ENCODE results near the gene TMEM209.

DNA sequence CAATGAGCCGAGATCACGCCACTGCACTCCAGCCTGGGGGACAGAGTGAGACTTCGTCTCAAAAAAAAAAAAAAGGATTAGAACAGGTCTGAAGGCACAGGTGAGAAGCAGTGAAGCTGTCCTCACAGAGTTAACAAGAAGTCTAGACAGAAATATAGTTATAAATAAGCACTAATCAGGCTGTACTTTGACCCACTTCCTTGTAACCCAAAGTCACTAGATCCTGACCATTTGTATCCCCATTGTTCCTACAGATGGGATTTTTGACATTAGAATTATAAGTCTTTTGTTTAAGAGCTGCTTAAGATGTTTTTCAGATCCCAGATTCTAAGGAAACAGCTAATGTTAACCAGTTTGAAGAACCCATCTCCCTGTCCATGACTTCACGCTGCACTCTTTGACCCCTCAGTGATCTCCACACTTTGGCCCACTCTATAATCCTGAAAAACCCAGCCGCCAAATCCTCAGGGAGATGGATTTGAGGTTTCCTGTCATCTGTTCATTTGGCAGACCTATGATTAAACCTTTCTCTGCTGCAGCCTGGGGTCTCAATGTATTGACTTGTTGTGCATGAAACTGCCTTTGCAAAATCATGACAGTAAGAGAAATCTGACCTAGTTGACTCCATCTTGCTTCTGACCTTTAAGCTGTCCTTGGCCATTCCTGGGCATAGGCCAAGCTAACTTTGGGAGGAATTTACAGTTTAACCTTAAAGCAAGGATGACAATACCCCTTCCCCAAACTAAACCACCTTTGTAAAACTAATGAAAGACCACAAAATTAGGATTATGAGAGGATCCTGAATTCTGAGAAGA lies 13.8 kb upstream of the TMEM209 start:
- TF ChIP-seq, protein P1, sequence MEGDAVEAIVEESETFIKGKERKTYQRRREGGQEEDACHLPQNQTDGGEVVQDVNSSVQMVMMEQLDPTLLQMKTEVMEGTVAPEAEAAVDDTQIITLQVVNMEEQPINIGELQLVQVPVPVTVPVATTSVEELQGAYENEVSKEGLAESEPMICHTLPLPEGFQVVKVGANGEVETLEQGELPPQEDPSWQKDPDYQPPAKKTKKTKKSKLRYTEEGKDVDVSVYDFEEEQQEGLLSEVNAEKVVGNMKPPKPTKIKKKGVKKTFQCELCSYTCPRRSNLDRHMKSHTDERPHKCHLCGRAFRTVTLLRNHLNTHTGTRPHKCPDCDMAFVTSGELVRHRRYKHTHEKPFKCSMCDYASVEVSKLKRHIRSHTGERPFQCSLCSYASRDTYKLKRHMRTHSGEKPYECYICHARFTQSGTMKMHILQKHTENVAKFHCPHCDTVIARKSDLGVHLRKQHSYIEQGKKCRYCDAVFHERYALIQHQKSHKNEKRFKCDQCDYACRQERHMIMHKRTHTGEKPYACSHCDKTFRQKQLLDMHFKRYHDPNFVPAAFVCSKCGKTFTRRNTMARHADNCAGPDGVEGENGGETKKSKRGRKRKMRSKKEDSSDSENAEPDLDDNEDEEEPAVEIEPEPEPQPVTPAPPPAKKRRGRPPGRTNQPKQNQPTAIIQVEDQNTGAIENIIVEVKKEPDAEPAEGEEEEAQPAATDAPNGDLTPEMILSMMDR (IDR thresholded peaks at IDR 0.05; ENCODE audit: low read depth, low read length, missing input control): no peak
- TF ChIP-seq GABPA (IDR thresholded peaks at IDR 0.05 in 1 of 2, conservative IDR thresholded peaks at IDR 0.05 in 1 of 2) (no peak), TAF1 (conservative IDR thresholded peaks at IDR 0.05) (no peak), RAD21 (IDR thresholded peaks at IDR 0.05) (no peak), RXRA (IDR thresholded peaks at IDR 0.05) (no peak), HNF4G (IDR thresholded peaks at IDR 0.05) (no peak), FOXA1 (IDR thresholded peaks at IDR 0.05) (no peak), YY1 (IDR thresholded peaks at IDR 0.05) (no peak), SP1 (IDR thresholded peaks at IDR 0.05) (no peak)
- TF ChIP-seq, protein P2, sequence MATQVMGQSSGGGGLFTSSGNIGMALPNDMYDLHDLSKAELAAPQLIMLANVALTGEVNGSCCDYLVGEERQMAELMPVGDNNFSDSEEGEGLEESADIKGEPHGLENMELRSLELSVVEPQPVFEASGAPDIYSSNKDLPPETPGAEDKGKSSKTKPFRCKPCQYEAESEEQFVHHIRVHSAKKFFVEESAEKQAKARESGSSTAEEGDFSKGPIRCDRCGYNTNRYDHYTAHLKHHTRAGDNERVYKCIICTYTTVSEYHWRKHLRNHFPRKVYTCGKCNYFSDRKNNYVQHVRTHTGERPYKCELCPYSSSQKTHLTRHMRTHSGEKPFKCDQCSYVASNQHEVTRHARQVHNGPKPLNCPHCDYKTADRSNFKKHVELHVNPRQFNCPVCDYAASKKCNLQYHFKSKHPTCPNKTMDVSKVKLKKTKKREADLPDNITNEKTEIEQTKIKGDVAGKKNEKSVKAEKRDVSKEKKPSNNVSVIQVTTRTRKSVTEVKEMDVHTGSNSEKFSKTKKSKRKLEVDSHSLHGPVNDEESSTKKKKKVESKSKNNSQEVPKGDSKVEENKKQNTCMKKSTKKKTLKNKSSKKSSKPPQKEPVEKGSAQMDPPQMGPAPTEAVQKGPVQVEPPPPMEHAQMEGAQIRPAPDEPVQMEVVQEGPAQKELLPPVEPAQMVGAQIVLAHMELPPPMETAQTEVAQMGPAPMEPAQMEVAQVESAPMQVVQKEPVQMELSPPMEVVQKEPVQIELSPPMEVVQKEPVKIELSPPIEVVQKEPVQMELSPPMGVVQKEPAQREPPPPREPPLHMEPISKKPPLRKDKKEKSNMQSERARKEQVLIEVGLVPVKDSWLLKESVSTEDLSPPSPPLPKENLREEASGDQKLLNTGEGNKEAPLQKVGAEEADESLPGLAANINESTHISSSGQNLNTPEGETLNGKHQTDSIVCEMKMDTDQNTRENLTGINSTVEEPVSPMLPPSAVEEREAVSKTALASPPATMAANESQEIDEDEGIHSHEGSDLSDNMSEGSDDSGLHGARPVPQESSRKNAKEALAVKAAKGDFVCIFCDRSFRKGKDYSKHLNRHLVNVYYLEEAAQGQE (IDR thresholded peaks at IDR 0.05): no peak
- TF ChIP-seq, protein P3, sequence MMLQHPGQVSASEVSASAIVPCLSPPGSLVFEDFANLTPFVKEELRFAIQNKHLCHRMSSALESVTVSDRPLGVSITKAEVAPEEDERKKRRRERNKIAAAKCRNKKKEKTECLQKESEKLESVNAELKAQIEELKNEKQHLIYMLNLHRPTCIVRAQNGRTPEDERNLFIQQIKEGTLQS (IDR thresholded peaks at IDR 0.05): no peak
- TF ChIP-seq, protein P4, sequence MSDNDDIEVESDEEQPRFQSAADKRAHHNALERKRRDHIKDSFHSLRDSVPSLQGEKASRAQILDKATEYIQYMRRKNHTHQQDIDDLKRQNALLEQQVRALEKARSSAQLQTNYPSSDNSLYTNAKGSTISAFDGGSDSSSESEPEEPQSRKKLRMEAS (IDR thresholded peaks at IDR 0.05): no peak
- TF ChIP-seq, protein P5, sequence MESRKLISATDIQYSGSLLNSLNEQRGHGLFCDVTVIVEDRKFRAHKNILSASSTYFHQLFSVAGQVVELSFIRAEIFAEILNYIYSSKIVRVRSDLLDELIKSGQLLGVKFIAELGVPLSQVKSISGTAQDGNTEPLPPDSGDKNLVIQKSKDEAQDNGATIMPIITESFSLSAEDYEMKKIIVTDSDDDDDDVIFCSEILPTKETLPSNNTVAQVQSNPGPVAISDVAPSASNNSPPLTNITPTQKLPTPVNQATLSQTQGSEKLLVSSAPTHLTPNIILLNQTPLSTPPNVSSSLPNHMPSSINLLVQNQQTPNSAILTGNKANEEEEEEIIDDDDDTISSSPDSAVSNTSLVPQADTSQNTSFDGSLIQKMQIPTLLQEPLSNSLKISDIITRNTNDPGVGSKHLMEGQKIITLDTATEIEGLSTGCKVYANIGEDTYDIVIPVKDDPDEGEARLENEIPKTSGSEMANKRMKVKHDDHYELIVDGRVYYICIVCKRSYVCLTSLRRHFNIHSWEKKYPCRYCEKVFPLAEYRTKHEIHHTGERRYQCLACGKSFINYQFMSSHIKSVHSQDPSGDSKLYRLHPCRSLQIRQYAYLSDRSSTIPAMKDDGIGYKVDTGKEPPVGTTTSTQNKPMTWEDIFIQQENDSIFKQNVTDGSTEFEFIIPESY (IDR thresholded peaks at IDR 0.05): no peak
